ENCODE results near the gene DOCK9.

Gene DOCK9

DNA sequence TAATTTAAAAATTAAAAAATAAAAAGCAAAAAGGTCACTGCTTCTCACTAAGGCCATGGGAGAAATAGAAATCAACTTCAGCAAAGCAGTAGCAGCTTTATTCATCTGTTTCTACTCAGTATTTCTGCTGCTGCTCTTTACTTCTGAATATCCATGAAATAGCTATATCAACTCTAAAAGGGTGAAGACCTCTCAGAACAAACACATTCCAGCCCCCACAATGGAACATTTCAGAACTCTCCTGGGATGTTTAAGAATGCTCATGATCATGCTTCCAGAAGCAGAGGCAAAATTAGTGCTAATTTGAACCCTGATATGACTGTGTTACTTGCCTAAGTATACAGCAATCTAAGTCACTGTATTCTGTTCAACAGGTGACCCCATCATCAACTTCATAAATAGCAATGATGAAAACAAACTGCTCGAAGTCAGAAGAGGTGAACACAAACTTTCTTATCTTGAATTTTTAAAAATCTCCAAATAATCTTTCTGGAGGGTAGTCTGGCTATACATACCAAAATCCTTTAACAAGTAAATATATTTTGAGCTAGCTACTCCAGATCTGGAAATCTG lies 29.6 kb upstream of the DOCK9 start:
- Mint-ChIP-seq H3K27me3 (no peaks in the 10 kb centered on the region), H3K9me3 (no peaks in the 10 kb centered on the region), H3K27ac (ENCODE audit: low read depth) (no peak overlapping the region), H3K4me3 (no peak overlapping the region), H3K36me3 (ENCODE audit: insufficient read depth) (peaks cover 2% of the 10 kb centered on the region), H3K4me1 (peaks cover 22% of the 10 kb centered on the region)
- ATAC-seq (replicated peaks; ENCODE audit: extremely low read depth, poor library complexity, severe bottlenecking) (no peak), DNase-seq (ENCODE audit: low spot score in 2 of 2) (no peak)

DNA sequence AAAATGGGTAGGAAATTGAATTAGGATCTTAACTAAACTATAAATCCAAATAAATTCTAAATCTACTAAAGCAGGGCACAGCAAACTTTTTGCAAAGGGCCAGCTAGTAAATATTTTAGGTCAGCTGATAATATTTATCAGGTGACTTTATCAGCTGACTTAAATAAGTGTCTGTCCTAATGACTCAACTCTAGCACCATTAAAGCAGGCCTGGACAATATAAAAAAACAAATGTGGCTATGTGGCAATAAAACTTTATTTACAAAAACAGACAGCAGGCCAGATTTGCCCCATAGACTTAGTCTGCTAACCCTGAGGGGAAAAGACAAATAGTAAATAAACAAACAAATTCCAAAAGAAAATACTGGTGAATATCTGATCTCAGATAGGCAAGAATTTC lies 27.7 kb upstream of the DOCK9 start:
- Mint-ChIP-seq H3K4me1 (peaks cover 41% of the 10 kb centered on the region), H3K27me3 (no peaks in the 10 kb centered on the region), H3K4me3 (no peak overlapping the region), H3K9me3 (no peaks in the 10 kb centered on the region), H3K36me3 (ENCODE audit: insufficient read depth) (peaks cover 2% of the 10 kb centered on the region), H3K27ac (ENCODE audit: low read depth) (no peak overlapping the region)
- DNase-seq (ENCODE audit: low spot score in 2 of 2) (no peak), ATAC-seq (replicated peaks; ENCODE audit: extremely low read depth, poor library complexity, severe bottlenecking) (no peak)

DNA sequence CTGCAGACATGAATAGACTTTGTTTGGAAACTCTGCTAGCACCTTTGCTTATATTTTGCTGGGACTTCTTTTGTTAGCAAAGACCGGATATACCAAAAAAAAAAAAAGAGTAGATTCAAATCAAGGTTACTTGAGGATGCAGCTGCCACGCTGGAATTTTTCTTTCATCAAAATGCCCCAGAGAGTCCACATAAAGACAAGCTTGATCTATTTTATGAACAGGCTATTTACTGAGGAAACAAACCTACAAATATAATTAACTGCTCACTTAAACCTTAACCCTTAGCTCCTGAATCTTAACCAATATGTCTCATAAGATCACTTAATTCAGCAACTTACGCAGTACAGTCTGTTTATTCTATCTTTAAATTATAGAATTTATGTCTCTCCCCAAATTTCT lies 27.1 kb upstream of the DOCK9 start:
- ATAC-seq (replicated peaks; ENCODE audit: extremely low read depth, poor library complexity, severe bottlenecking) (no peak), DNase-seq (ENCODE audit: low spot score in 2 of 2) (no peak)
- no peak overlapping the region for H3K4me3 Mint-ChIP-seq
- no peak overlapping the region for H3K27ac Mint-ChIP-seq (ENCODE audit: low read depth)
- H3K4me1 Mint-ChIP-seq = peaks cover 47% of the 10 kb centered on the region
- peaks cover 2% of the 10 kb centered on the region for H3K36me3 Mint-ChIP-seq (ENCODE audit: insufficient read depth)
- H3K9me3 Mint-ChIP-seq = no peaks in the 10 kb centered on the region
- no peaks in the 10 kb centered on the region for H3K27me3 Mint-ChIP-seq

DNA sequence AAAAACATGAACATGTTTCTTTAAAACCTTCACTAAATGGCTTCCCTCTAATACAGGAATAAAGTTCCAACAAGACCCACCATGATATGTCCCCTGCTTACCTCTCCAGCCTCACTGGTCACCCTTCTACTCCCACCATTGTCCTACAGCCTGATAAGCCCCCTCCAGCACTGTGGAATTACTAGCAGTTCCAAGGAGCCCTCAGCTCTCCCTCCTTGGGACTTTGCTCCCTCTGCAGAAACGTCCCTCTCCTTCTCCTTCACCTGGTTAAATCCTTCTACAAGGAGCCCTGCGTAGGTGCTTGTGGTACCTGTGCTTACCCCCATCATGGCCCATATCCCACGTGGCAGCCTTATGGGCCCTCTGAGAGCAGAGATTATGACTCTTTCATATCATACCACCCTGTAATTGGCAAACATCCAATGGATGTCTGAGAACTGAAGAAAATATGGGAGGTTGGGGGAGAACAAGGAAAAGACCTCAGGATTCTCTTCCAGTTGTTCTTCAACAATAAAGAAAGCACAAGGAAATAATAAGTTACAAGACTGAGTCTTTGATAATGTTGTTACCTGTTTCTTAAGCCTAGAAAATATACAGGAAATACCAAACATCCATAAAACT lies 26.1 kb upstream of the DOCK9 start:
- Mint-ChIP-seq H3K4me1 (peaks cover 50% of the 10 kb centered on the region), H3K27me3 (no peaks in the 10 kb centered on the region), H3K27ac (ENCODE audit: low read depth) (peak overlapping the region; percentile 36), H3K9me3 (no peaks in the 10 kb centered on the region), H3K36me3 (ENCODE audit: insufficient read depth) (peaks cover 4% of the 10 kb centered on the region), H3K4me3 (no peak overlapping the region)
- ATAC-seq (replicated peaks; ENCODE audit: extremely low read depth, poor library complexity, severe bottlenecking) = no peak
- no peak for DNase-seq (ENCODE audit: low spot score in 2 of 2)

DNA sequence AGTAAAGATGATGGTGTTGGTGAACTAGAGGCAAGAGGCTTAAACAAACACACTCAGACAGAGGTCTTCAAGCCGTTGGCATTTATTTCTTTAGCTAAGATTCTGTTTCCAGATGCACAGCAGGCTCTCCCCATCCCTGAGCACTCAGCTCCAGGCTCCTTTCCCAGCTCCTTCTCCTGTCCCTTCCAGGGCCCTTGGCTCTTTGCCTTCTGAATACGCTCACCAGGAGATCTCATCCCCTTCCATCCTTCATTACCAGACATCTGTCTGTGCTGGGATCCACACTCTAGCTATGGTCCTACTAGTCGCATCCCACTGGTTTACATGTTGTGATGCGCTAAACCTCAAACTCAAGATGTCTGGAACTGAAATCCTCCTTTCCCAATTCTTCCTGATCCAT lies 25.3 kb upstream of the DOCK9 start:
- Mint-ChIP-seq H3K27me3 (no peaks in the 10 kb centered on the region), H3K4me1 (peaks cover 57% of the 10 kb centered on the region), H3K27ac (ENCODE audit: low read depth) (peak overlapping the region; percentile 36)

DNA sequence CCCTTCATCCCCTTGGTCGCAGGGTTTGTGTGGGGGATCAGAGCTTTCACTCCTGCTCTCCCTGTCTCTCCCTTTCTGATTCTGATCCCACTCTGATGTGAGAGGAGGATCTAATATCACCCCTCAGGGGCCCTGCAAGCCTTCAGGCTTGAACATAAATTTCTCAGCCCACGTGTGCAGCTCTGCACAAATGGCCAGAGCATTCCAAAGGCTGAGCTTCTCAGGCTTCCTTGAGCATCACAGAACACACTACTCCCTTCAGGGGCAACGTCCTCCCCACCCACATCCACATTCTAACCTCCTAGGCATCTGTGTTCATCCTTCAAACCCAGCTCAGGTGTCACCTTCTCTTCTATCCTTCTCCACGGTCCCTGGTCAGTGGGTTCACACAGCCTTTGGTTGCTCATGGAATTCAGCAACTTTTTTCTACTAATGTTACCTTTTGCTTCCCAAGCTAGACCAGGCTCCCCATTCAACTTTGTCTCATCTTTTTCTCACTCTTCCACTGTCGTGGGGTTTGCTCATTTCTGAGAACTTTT lies 24.4 kb upstream of the DOCK9 start:
- ATAC-seq (replicated peaks; ENCODE audit: extremely low read depth, poor library complexity, severe bottlenecking) (no peak), DNase-seq (ENCODE audit: low spot score in 2 of 2) (no peak)
- Mint-ChIP-seq H3K9me3 (no peaks in the 10 kb centered on the region), H3K27me3 (no peaks in the 10 kb centered on the region), H3K36me3 (ENCODE audit: insufficient read depth) (peaks cover 4% of the 10 kb centered on the region), H3K4me1 (peaks cover 64% of the 10 kb centered on the region), H3K27ac (ENCODE audit: low read depth) (peak overlapping the region; percentile 53), H3K4me3 (no peak overlapping the region)

More for the DNA sequence above, 25.3 kb upstream of the DOCK9 start:
- DNase-seq (ENCODE audit: low spot score in 2 of 2) = no peak
- Mint-ChIP-seq H3K4me3 (no peak overlapping the region), H3K36me3 (ENCODE audit: insufficient read depth) (peaks cover 4% of the 10 kb centered on the region), H3K9me3 (no peaks in the 10 kb centered on the region)
- no peak for ATAC-seq (replicated peaks; ENCODE audit: extremely low read depth, poor library complexity, severe bottlenecking)

DNA sequence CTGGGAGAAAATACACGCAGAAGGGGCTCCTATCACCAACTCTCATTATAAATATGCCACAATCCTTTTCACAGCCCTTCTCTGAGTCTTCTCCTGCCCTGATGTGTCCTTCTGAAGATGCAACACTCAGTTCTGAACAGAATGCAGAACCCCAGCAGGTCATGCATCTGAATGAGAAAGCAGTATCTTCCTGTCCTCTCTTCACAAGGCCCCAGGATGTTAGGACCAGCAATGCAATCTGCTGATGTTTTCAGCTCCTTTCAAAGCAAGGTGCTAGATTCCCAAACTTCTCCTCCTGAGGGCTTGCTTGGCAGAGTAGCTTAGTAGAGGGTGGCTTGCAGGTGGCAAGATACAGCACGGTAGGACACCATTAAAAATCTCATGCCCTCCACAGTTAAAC lies 22.3 kb upstream of the DOCK9 start:
- no peaks in the 10 kb centered on the region for H3K9me3 Mint-ChIP-seq
- no peak overlapping the region for H3K27ac Mint-ChIP-seq (ENCODE audit: low read depth)
- no peak for DNase-seq (ENCODE audit: low spot score in 2 of 2)
- peaks cover 4% of the 10 kb centered on the region for H3K36me3 Mint-ChIP-seq (ENCODE audit: insufficient read depth)
- H3K27me3 Mint-ChIP-seq = no peaks in the 10 kb centered on the region
- peaks cover 82% of the 10 kb centered on the region for H3K4me1 Mint-ChIP-seq
- ATAC-seq (replicated peaks; ENCODE audit: extremely low read depth, poor library complexity, severe bottlenecking) = no peak
- no peak overlapping the region for H3K4me3 Mint-ChIP-seq

DNA sequence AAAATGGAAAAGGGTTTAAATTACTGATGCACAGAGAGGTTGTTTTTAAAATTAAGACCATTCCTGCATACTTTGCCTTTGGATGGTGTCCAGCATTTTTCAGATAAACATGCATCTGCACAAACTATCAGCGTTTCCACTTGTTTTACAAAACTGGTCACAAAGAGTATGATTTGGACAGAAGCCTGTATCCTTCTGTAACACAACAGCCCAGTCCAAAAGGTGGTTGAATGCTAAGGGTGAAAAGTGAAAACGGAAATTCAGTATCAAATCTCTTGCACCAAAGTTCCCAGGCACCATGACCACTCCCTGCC lies 21.7 kb upstream of the DOCK9 start:
- Mint-ChIP-seq H3K27me3 (no peaks in the 10 kb centered on the region), H3K9me3 (no peaks in the 10 kb centered on the region), H3K4me1 (peaks cover 87% of the 10 kb centered on the region), H3K4me3 (no peak overlapping the region), H3K36me3 (ENCODE audit: insufficient read depth) (peaks cover 6% of the 10 kb centered on the region), H3K27ac (ENCODE audit: low read depth) (no peak overlapping the region)
- ATAC-seq (replicated peaks; ENCODE audit: extremely low read depth, poor library complexity, severe bottlenecking) = no peak
- DNase-seq (ENCODE audit: low spot score in 2 of 2) = no peak

DNA sequence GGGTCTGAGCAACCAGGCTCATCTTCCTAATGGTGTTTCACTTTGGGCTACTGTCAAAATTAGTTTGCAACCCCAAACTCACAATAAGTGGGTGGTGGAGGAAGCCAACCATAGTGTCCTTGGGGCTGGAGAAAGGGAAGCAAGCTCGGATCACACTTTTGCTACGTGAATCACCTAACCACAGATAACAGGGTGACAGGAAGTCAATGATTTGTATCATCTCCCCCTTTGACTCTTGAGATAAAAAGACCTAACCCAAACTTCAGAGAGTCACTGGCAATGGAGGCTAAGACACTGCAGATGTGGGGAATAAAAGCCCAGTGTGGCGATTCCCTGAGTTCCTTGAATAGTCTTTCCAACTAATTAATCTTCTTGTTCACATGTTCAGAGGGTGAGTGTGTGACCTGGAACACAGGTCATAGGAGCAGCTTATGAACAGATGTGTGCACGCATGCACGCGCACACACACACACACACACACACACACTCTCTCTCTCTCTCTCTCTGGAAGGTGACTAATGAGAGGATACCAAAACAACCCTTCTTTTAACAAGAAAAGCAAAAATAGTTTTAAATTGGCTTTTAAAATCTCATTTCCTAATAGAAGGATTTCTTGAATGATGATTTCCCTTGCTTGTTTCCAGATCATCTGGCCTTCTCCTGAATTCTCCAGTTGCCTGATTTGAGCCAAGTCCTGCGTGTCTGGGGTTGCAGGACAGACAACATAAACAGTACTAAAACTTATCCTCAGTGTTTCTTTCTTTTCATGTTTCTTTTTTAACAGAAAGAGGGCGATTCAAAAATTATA lies 21.2 kb upstream of the DOCK9 start:
- H3K4me1 Mint-ChIP-seq = peaks cover 88% of the 10 kb centered on the region
- H3K9me3 Mint-ChIP-seq = no peaks in the 10 kb centered on the region
- ATAC-seq (replicated peaks; ENCODE audit: extremely low read depth, poor library complexity, severe bottlenecking) (peak; percentile 63), DNase-seq (ENCODE audit: low spot score in 2 of 2) (no peak)
- H3K4me3 Mint-ChIP-seq = peak overlapping the region; percentile 24
- no peaks in the 10 kb centered on the region for H3K27me3 Mint-ChIP-seq
- H3K36me3 Mint-ChIP-seq (ENCODE audit: insufficient read depth) = peaks cover 6% of the 10 kb centered on the region
- peak overlapping the region; percentile 36 for H3K27ac Mint-ChIP-seq (ENCODE audit: low read depth)

DNA sequence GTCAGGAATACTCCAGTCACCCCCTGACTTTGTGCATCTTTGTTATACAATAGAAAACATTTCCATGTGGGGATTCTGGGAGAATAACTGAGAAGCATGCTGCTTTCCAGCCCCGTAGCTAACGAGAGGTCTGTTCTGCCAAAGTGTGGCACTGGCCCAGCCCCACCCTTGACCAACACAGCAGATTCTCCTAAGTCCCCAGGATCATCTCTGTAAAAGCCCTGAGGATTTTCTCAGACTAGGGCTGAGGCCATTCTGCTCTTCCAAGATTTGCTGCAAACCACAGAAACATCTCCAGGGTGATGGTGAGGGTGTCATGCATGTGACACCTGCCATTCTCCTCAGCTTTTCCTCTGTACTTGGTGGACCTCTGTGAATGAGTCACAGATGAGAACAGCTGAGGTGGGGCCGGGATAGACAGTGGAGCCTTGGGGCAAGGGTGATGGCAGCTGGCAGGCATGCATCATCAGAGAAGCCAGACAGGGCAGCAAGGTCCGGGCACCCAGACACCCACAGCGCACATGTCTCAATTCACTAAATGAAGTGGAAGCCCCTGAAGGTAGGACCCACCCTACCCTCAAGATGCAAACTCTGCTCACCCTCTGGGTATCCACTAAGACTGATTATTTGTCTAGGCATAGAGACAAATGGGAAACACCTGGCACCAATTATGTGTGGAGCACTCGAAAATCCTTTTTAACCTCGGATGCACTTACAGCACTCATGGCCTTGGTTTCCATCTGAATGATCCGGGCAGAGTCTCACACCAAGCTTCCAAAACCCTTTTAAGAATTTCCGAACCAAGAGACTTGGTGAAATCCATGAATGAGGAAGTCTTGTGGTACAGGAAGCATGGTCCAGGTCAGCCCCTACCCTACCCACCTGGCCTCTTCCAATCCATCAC lies 20.1 kb upstream of the DOCK9 start:
- Mint-ChIP-seq H3K36me3 (ENCODE audit: insufficient read depth) (peaks cover 4% of the 10 kb centered on the region), H3K27me3 (no peaks in the 10 kb centered on the region), H3K4me3 (no peak overlapping the region), H3K27ac (ENCODE audit: low read depth) (no peak overlapping the region), H3K4me1 (peaks cover 78% of the 10 kb centered on the region), H3K9me3 (no peaks in the 10 kb centered on the region)
- no peak for ATAC-seq (replicated peaks; ENCODE audit: extremely low read depth, poor library complexity, severe bottlenecking)
- DNase-seq (ENCODE audit: low spot score in 2 of 2) = no peak

DNA sequence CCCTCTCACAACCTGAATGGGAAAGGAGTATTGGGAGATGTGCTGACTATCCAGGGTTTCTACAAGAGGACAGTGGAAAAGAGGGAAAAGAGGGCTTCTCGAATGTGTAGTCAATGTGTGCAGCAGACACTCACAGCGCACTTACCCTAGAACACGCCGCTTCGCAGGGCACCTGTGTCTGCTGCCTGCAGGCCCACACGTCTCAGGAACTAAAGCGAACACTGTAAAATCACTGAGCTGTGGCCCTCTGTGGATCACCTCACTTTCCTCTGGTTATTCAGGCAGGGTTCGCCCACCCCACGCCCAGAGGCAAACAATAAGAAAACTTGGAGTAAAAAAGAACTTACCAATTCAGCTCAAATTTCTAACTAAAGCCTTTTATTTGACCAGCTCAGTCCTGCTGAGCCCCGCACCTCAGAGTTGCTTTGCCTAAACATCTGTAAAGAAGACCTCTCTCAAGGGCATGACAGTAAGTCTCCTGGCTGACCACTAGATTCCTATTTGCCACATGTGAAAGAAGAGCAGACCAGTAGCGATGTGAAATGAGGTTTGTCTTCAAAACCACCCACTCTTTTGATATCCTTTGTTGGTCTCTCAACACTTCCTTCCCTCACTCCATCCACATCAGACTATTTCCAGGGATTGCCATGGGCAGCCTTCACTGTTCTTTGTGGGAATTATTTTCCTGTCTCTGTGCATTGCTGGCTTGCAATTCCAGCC lies 19.3 kb upstream of the DOCK9 start:
- DNase-seq (ENCODE audit: low spot score in 2 of 2) (no peak), ATAC-seq (replicated peaks; ENCODE audit: extremely low read depth, poor library complexity, severe bottlenecking) (no peak)
- Mint-ChIP-seq H3K36me3 (ENCODE audit: insufficient read depth) (peaks cover 4% of the 10 kb centered on the region), H3K27me3 (no peaks in the 10 kb centered on the region), H3K4me1 (peaks cover 80% of the 10 kb centered on the region), H3K27ac (ENCODE audit: low read depth) (no peak overlapping the region), H3K9me3 (no peaks in the 10 kb centered on the region), H3K4me3 (no peak overlapping the region)

DNA sequence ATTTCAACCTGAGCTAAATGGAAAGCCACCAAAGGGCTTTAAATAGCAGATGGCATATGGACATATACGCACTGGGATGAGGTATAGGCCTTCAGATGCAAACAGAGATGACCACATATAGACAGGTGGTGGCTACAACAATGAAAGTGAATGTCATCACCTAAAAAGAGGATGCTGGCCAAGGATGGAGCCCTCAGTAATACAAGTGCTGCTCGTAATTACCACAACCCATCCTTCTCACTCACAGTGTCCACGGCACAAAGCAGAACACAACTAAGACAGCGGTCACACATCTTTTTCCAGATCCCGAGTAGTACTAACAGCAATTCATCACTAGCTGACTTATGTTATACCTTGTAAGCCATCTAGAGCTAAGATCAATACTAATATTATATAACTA lies 18.2 kb upstream of the DOCK9 start:
- no peak for ATAC-seq (replicated peaks; ENCODE audit: extremely low read depth, poor library complexity, severe bottlenecking)
- Mint-ChIP-seq H3K27ac (ENCODE audit: low read depth) (no peak overlapping the region), H3K4me1 (peaks cover 74% of the 10 kb centered on the region), H3K27me3 (no peaks in the 10 kb centered on the region), H3K36me3 (ENCODE audit: insufficient read depth) (peaks cover 4% of the 10 kb centered on the region), H3K9me3 (no peaks in the 10 kb centered on the region), H3K4me3 (no peak overlapping the region)
- DNase-seq (ENCODE audit: low spot score in 2 of 2) = no peak
